Osteocyte (in vitro differentiated cells): ENCODE data around the gene GOLGA3. TPM values are rescaled to one million over a fixed set of nuclear protein-coding genes. Genes with fewer than 3 reads are reported as not detected.
"Not testable (repeated sequence)": the region's sequence is repeated elsewhere in the genome, so short reads cannot be mapped to it uniquely, and the experiment has no call there.

Experiments
- DNase-seq: peaks from one replicate; pipeline ENCODE4 v3.0.0; 2021; ENCODE audit warnings: mixed read lengths; ENCODE audit not compliant: unreplicated experiment; ENCODE audit errors: extremely low spot score
- H3K27ac Mint-ChIP-seq: one replicate; pipeline ENCODE4 v1.8.0; 2021; ENCODE audit warnings: mild to moderate bottlenecking, mixed read lengths; ENCODE audit not compliant: unreplicated experiment
- H3K27me3 Mint-ChIP-seq: one replicate; pipeline ENCODE4 v1.8.0; 2021; ENCODE audit warnings: mixed read lengths; ENCODE audit not compliant: unreplicated experiment
- H3K36me3 Mint-ChIP-seq: one replicate; pipeline ENCODE4 v1.8.0; 2021; ENCODE audit warnings: mixed read lengths; ENCODE audit not compliant: unreplicated experiment
- H3K4me1 Mint-ChIP-seq: one replicate; pipeline ENCODE4 v1.8.0; 2021; ENCODE audit warnings: mixed read lengths; ENCODE audit not compliant: unreplicated experiment
- H3K4me3 Mint-ChIP-seq: one replicate; pipeline ENCODE4 v1.8.0; 2021; ENCODE audit warnings: mild to moderate bottlenecking, moderate library complexity, mixed read lengths; ENCODE audit not compliant: unreplicated experiment
- H3K9me3 Mint-ChIP-seq: one replicate; pipeline ENCODE4 v1.8.0; 2021; ENCODE audit warnings: mixed read lengths; ENCODE audit not compliant: unreplicated experiment
- CTCF ChIP-seq: fragments of 200-600 bp; sonication (generic); IDR thresholded peaks from 2 replicates; pipeline ENCODE4 v1.5.0; 2021; ENCODE audit warnings: antibody characterized with exemption, mild to moderate bottlenecking, moderate library complexity
- total RNA-seq: library from RNA; stranded (reverse); gene quantifications from 2 replicates; pipeline ENCODE4 v1.2.1, GENCODE V29; 2021

The GOLGA3 gene
- total RNA-seq, 1 donor from 2014 or later: 104 TPM

- Mint-ChIP-seq H3K9me3 (no peaks in the 10 kb centered on the region), H3K27me3 (no peaks in the 10 kb centered on the region), H3K36me3 (no peaks in the 10 kb centered on the region), H3K27ac (peak overlapping the region; percentile 73), H3K4me1 (peaks cover 24% of the 10 kb centered on the region), H3K4me3 (peak overlapping the region; percentile 72)
- peak; percentile 94 for DNase-seq
- peak; percentile 46 for TF ChIP-seq CTCF
Observed at GRCh38 chr12:132761921-132762583, 66.6 kb downstream of the GOLGA3 start.

- DNase-seq: no peak
- peak within 1 kb of the TSS; percentile 92 for H3K27ac Mint-ChIP-seq
Observed at GRCh38 chr12:132761032-132761920, 67.4 kb downstream of the GOLGA3 start, which contains the start of gene ANKLE2. Gene ANKLE2 (minus strand): TSS chr12:132761832. CDS start chr12:132761798, 34 bp downstream.

GRCh38 chr12:132759359-132759758 lies 69.3 kb downstream of the GOLGA3 start:
- H3K4me1 Mint-ChIP-seq: peaks cover 20% of the 10 kb centered on the region
- no peaks in the 10 kb centered on the region for H3K27me3 Mint-ChIP-seq
- no peak for DNase-seq
- H3K9me3 Mint-ChIP-seq: no peaks in the 10 kb centered on the region
- no peak for TF ChIP-seq CTCF
- H3K27ac Mint-ChIP-seq: no peak overlapping the region
- H3K4me3 Mint-ChIP-seq: no peak overlapping the region
- peaks cover 7% of the 10 kb centered on the region for H3K36me3 Mint-ChIP-seq

More at GRCh38 chr12:132761032-132761920, 67.4 kb downstream of the GOLGA3 start, which contains the start of gene ANKLE2:
- TF ChIP-seq CTCF: no peak
- Mint-ChIP-seq H3K4me1 (peaks cover 20% of the 10 kb centered on the region), H3K4me3 (peak within 1 kb of the TSS; percentile 88), H3K27me3 (no peaks in the 10 kb centered on the region), H3K36me3 (no peaks in the 10 kb centered on the region), H3K9me3 (no peaks in the 10 kb centered on the region)

- not testable (repeated sequence) for H3K36me3 Mint-ChIP-seq, DNase-seq, H3K27ac Mint-ChIP-seq
Observed at GRCh38 chr12:132758825-132759224, 69.8 kb downstream of the GOLGA3 start.

GRCh38 chr12:132754160-132754932 lies 74.3 kb downstream of the GOLGA3 start:
- no peaks in the 10 kb centered on the region for H3K9me3 Mint-ChIP-seq
- no peak for DNase-seq
- H3K36me3 Mint-ChIP-seq: peaks cover 18% of the 10 kb centered on the region
- no peak overlapping the region for H3K27ac Mint-ChIP-seq
- H3K27me3 Mint-ChIP-seq: no peaks in the 10 kb centered on the region
- no peaks in the 10 kb centered on the region for H3K4me1 Mint-ChIP-seq
- TF ChIP-seq CTCF: no peak
- H3K4me3 Mint-ChIP-seq: no peak overlapping the region

More at GRCh38 chr12:132758825-132759224, 69.8 kb downstream of the GOLGA3 start:
- H3K9me3 Mint-ChIP-seq, H3K4me3 Mint-ChIP-seq, H3K27me3 Mint-ChIP-seq: not testable (repeated sequence)
- peaks cover 20% of the 10 kb centered on the region for H3K4me1 Mint-ChIP-seq

GRCh38 chr12:132753670-132754069 lies 75.0 kb downstream of the GOLGA3 start:
- not testable (repeated sequence) for DNase-seq, H3K9me3 Mint-ChIP-seq, H3K27ac Mint-ChIP-seq, H3K4me3 Mint-ChIP-seq, H3K4me1 Mint-ChIP-seq, H3K27me3 Mint-ChIP-seq
- H3K36me3 Mint-ChIP-seq: peaks cover 18% of the 10 kb centered on the region
